ENCODE results near the gene NBEA. TPM values are rescaled to one million over a fixed set of nuclear protein-coding genes. Genes with fewer than 3 reads are reported as not detected.
"Not testable (repeated sequence)": the region's sequence is repeated elsewhere in the genome, so short reads cannot be mapped to it uniquely, and the experiment has no call there.

Gene NBEA
- total RNA-seq, 2 experiments from 2014 or later = 0.26 to 0.29 TPM

- intact Hi-C loops (cut with micrococcal nuclease) = loop anchor here (5.0 kb wide), 1 partner anchor 92 kb away; no protein-coding TSS in a partner anchor
- no peaks in the 10 kb centered on the region for H3K4me1 Mint-ChIP-seq (ENCODE audit: low read depth)
- DNase-seq = no peak
- no peak overlapping the region for H3K27ac Mint-ChIP-seq
- no peak overlapping the region for H3K4me3 Mint-ChIP-seq
- ChIA-PET POLR2A (no interaction called here), CTCF (interaction anchor here (1.1 to 1.8 kb wide), 3 partner anchors 15 to 27 kb away, joined by 3 to 7 read pairs (median 4); no protein-coding TSS in a partner anchor)
- no peaks in the 10 kb centered on the region for H3K36me3 Mint-ChIP-seq
- H3K27me3 Mint-ChIP-seq = no peaks in the 10 kb centered on the region
- H3K9me3 Mint-ChIP-seq = no peaks in the 10 kb centered on the region
These were observed 688.6 kb downstream of the NBEA start for GRCh38 chr13:35630551-35631275.

- Mint-ChIP-seq H3K9me3 (no peaks in the 10 kb centered on the region), H3K36me3 (no peaks in the 10 kb centered on the region), H3K4me1 (ENCODE audit: low read depth) (no peaks in the 10 kb centered on the region), H3K27ac (no peak overlapping the region), H3K4me3 (no peak overlapping the region), H3K27me3 (no peaks in the 10 kb centered on the region)
- intact Hi-C loops (cut with micrococcal nuclease) = loop anchor here (5.0 kb wide), 1 partner anchor 91 kb away; no protein-coding TSS in a partner anchor
- no peak for DNase-seq
- POLR2A ChIA-PET = no interaction called here
- CTCF ChIA-PET = interaction anchor here (1.1 to 1.8 kb wide), 3 partner anchors 14 to 26 kb away, joined by 3 to 7 read pairs (median 4); no protein-coding TSS in a partner anchor
These were observed 689.6 kb downstream of the NBEA start for GRCh38 chr13:35631666-35632065.

- CTCF ChIA-PET = no interaction called here
- Mint-ChIP-seq H3K4me1 (ENCODE audit: low read depth) (no peaks in the 10 kb centered on the region), H3K27me3 (no peaks in the 10 kb centered on the region), H3K27ac (no peak overlapping the region), H3K36me3 (no peaks in the 10 kb centered on the region), H3K9me3 (no peaks in the 10 kb centered on the region), H3K4me3 (no peak overlapping the region)
- DNase-seq = no peak
- intact Hi-C loops (cut with micrococcal nuclease) = no loop called here
- POLR2A ChIA-PET = no interaction called here
These were observed 701.6 kb downstream of the NBEA start for GRCh38 chr13:35643625-35644024.

- H3K4me3 Mint-ChIP-seq = no peak overlapping the region
- H3K27me3 Mint-ChIP-seq = no peaks in the 10 kb centered on the region
- DNase-seq = no peak
- ChIA-PET CTCF (no interaction called here), POLR2A (no interaction called here)
- no peaks in the 10 kb centered on the region for H3K4me1 Mint-ChIP-seq (ENCODE audit: low read depth)
- intact Hi-C loops (cut with micrococcal nuclease) = no loop called here
- H3K27ac Mint-ChIP-seq = no peak overlapping the region
- no peaks in the 10 kb centered on the region for H3K36me3 Mint-ChIP-seq
- peaks cover 2% of the 10 kb centered on the region for H3K9me3 Mint-ChIP-seq
These were observed 704.1 kb downstream of the NBEA start for GRCh38 chr13:35646056-35646774.

GRCh38 chr13:35648201-35648600 lies 706.1 kb downstream of the NBEA start:
- no peak overlapping the region for H3K27ac Mint-ChIP-seq
- H3K36me3 Mint-ChIP-seq = no peaks in the 10 kb centered on the region
- ChIA-PET POLR2A (no interaction called here), CTCF (no interaction called here)
- intact Hi-C loops (cut with micrococcal nuclease) = no loop called here
- no peak for DNase-seq
- peaks cover 2% of the 10 kb centered on the region for H3K9me3 Mint-ChIP-seq
- no peak overlapping the region for H3K4me3 Mint-ChIP-seq
- H3K27me3 Mint-ChIP-seq = no peaks in the 10 kb centered on the region
- H3K4me1 Mint-ChIP-seq (ENCODE audit: low read depth) = no peaks in the 10 kb centered on the region

GRCh38 chr13:35649162-35649561 lies 707.1 kb downstream of the NBEA start:
- H3K27me3 Mint-ChIP-seq = no peaks in the 10 kb centered on the region
- H3K9me3 Mint-ChIP-seq = peaks cover 2% of the 10 kb centered on the region
- no peak overlapping the region for H3K27ac Mint-ChIP-seq
- ChIA-PET CTCF (no interaction called here), POLR2A (no interaction called here)
- H3K4me1 Mint-ChIP-seq (ENCODE audit: low read depth) = no peaks in the 10 kb centered on the region
- no peaks in the 10 kb centered on the region for H3K36me3 Mint-ChIP-seq
- H3K4me3 Mint-ChIP-seq = no peak overlapping the region
- DNase-seq = no peak
- intact Hi-C loops (cut with micrococcal nuclease) = no loop called here

- intact Hi-C loops (cut with micrococcal nuclease) = no loop called here
- Mint-ChIP-seq H3K4me3 (no peak overlapping the region), H3K27ac (no peak overlapping the region), H3K27me3 (no peaks in the 10 kb centered on the region), H3K4me1 (ENCODE audit: low read depth) (no peaks in the 10 kb centered on the region), H3K36me3 (no peaks in the 10 kb centered on the region), H3K9me3 (no peaks in the 10 kb centered on the region)
- CTCF ChIA-PET = no interaction called here
- DNase-seq = no peak
- POLR2A ChIA-PET = no interaction called here
These were observed 717.7 kb downstream of the NBEA start for GRCh38 chr13:35659796-35660195.

GRCh38 chr13:35664747-35665146 lies 722.7 kb downstream of the NBEA start:
- no peaks in the 10 kb centered on the region for H3K36me3 Mint-ChIP-seq
- CTCF ChIA-PET = no interaction called here
- no peak overlapping the region for H3K4me3 Mint-ChIP-seq
- intact Hi-C loops (cut with micrococcal nuclease) = no loop called here
- H3K27ac Mint-ChIP-seq = no peak overlapping the region
- POLR2A ChIA-PET = no interaction called here
- no peaks in the 10 kb centered on the region for H3K9me3 Mint-ChIP-seq
- no peaks in the 10 kb centered on the region for H3K27me3 Mint-ChIP-seq
- no peak for DNase-seq
- H3K4me1 Mint-ChIP-seq (ENCODE audit: low read depth) = no peaks in the 10 kb centered on the region

- Mint-ChIP-seq H3K27ac (no peak overlapping the region), H3K4me1 (ENCODE audit: low read depth) (no peaks in the 10 kb centered on the region), H3K27me3 (no peaks in the 10 kb centered on the region), H3K9me3 (no peaks in the 10 kb centered on the region), H3K4me3 (no peak overlapping the region), H3K36me3 (no peaks in the 10 kb centered on the region)
- intact Hi-C loops (cut with micrococcal nuclease) = no loop called here
- CTCF ChIA-PET = no interaction called here
- POLR2A ChIA-PET = no interaction called here
- no peak for DNase-seq
These were observed 727.3 kb downstream of the NBEA start for GRCh38 chr13:35669321-35669720.

- CTCF ChIA-PET = no interaction called here
- H3K27ac Mint-ChIP-seq = no peak overlapping the region
- intact Hi-C loops (cut with micrococcal nuclease) = no loop called here
These were observed 730.5 kb downstream of the NBEA start for GRCh38 chr13:35672611-35673010.

GRCh38 chr13:35675651-35676050 lies 733.6 kb downstream of the NBEA start:
- Mint-ChIP-seq H3K36me3 (no peaks in the 10 kb centered on the region), H3K27me3 (no peaks in the 10 kb centered on the region), H3K9me3 (peaks cover 3% of the 10 kb centered on the region), H3K27ac (no peak overlapping the region), H3K4me1 (ENCODE audit: low read depth) (no peaks in the 10 kb centered on the region), H3K4me3 (no peak overlapping the region)
- POLR2A ChIA-PET = no interaction called here
- CTCF ChIA-PET = no interaction called here
- intact Hi-C loops (cut with micrococcal nuclease) = no loop called here
- DNase-seq = no peak

More at GRCh38 chr13:35672611-35673010, 730.5 kb downstream of the NBEA start:
- H3K36me3 Mint-ChIP-seq = no peaks in the 10 kb centered on the region
- no peak overlapping the region for H3K4me3 Mint-ChIP-seq
- peaks cover 3% of the 10 kb centered on the region for H3K9me3 Mint-ChIP-seq
- no peak for DNase-seq
- H3K27me3 Mint-ChIP-seq = no peaks in the 10 kb centered on the region
- POLR2A ChIA-PET = no interaction called here
- no peaks in the 10 kb centered on the region for H3K4me1 Mint-ChIP-seq (ENCODE audit: low read depth)

GRCh38 chr13:35677863-35678262 lies 735.8 kb downstream of the NBEA start:
- H3K4me3 Mint-ChIP-seq; H3K36me3 Mint-ChIP-seq; DNase-seq; POLR2A ChIA-PET; H3K27ac Mint-ChIP-seq; H3K27me3 Mint-ChIP-seq; CTCF ChIA-PET; H3K4me1 Mint-ChIP-seq (ENCODE audit: low read depth); H3K9me3 Mint-ChIP-seq; intact Hi-C loops (cut with micrococcal nuclease): not testable (repeated sequence)

GRCh38 chr13:35681685-35682084 lies 739.6 kb downstream of the NBEA start:
- intact Hi-C loops (cut with micrococcal nuclease) = no loop called here
- CTCF ChIA-PET = no interaction called here

More at GRCh38 chr13:35681685-35682084, 739.6 kb downstream of the NBEA start:
- no peak for DNase-seq
- no peaks in the 10 kb centered on the region for H3K4me1 Mint-ChIP-seq (ENCODE audit: low read depth)
- H3K27me3 Mint-ChIP-seq = no peaks in the 10 kb centered on the region
- H3K27ac Mint-ChIP-seq = no peak overlapping the region
- H3K36me3 Mint-ChIP-seq = no peaks in the 10 kb centered on the region
- no peak overlapping the region for H3K4me3 Mint-ChIP-seq
- POLR2A ChIA-PET = no interaction called here
- peaks cover 6% of the 10 kb centered on the region for H3K9me3 Mint-ChIP-seq
